Spinal cord (tissue), 4 donors: ENCODE measurements around the gene FCN3. TPM values are rescaled to one million over a fixed set of nuclear protein-coding genes. Genes with fewer than 3 reads are reported as not detected.

Experiments
- polyA plus RNA-seq, 2 donors: library from polyadenylated mRNA; unstranded; fragments of 120-200 nt; gene quantifications; one replicate each; pipeline ENCODE4 v1.2.1, GENCODE V29; 2013; ENCODE audit not compliant: insufficient read length in 2 of 2
- small RNA-seq: library from RNA; depleted of rRNA; stranded (forward); fragments of <200 nt; gene quantifications from one replicate; pipeline ENCODE3, GENCODE V24; 2014; ENCODE audit warnings: low replicate concordance
- total RNA-seq, 2 donors: library from RNA; depleted of rRNA in 1 of 2; stranded (reverse); fragments of 120-200 nt in 1 of 2; fragments of >200 nt in 1 of 2; gene quantifications; one replicate each; pipeline versions ENCODE4 v1.2.3 to v1.2.4, GENCODE V29; 2013 to 2014

FCN3 gene
- total and polyA plus RNA-seq, 4 donors, result 0.27 to 0.44 TPM; not detected in 2

Small RNA genes within 50 kb of the gene (small RNA-seq; reads per million reads assigned to genes)
- 0.10 reads per million for gene RNU6-48P

Other genes starting within 250 kb of the FCN3 start
- gene SLC9A1, start 219.7 kb downstream of the FCN3 start, total RNA-seq, result 1 to 10 TPM; 5.9 to 7.5 TPM
- gene SLC9A1, start 219.7 kb downstream of the FCN3 start, polyA plus RNA-seq, result 10 to 100 TPM; 23.2 to 24.5 TPM
- gene WDTC1, start 140.2 kb downstream of the FCN3 start, total RNA-seq, result 10 to 100 TPM; 22.3 to 22.7 TPM
- gene WDTC1, start 140.2 kb downstream of the FCN3 start, polyA plus RNA-seq, result 10 to 100 TPM; 46.2 to 52.0 TPM
- 10 to 100 TPM; 22.6 to 42.2 TPM for gene TMEM222, start 52.7 kb downstream of the FCN3 start, total RNA-seq
- 10 to 100 TPM; 61.0 to 63.3 TPM for gene TMEM222, start 52.7 kb downstream of the FCN3 start, polyA plus RNA-seq
- gene SYTL1, start 32.8 kb downstream of the FCN3 start, total RNA-seq, result 1 to 10 TPM in 1 of 2 donors, under 1 TPM in 1; 0.59 to 3.6 TPM
- 1 to 10 TPM in 1 of 2 donors, under 1 TPM in 1; 0.67 to 1.3 TPM for gene SYTL1, start 32.8 kb downstream of the FCN3 start, polyA plus RNA-seq
- gene MAP3K6, start 7.9 kb downstream of the FCN3 start, total RNA-seq, result 10 to 100 TPM in 1 of 2 donors, 1 to 10 TPM in 1; 5.8 to 21.7 TPM
- gene MAP3K6, start 7.9 kb downstream of the FCN3 start, polyA plus RNA-seq, result 10 to 100 TPM in 1 of 2 donors, 1 to 10 TPM in 1; 7.3 to 12.9 TPM
- gene CD164L2, start 8.5 kb upstream of the FCN3 start, total RNA-seq, result 1 to 10 TPM in 1 of 2 donors, not detected in 1; 2.8 TPM
- under 1 TPM; 0.15 to 0.29 TPM for gene CD164L2, start 8.5 kb upstream of the FCN3 start, polyA plus RNA-seq
- gene GPR3, start 17.8 kb upstream of the FCN3 start, total RNA-seq, result 1 to 10 TPM in 1 of 2 donors, under 1 TPM in 1; 0.66 to 1.7 TPM
- gene GPR3, start 17.8 kb upstream of the FCN3 start, polyA plus RNA-seq, result 1 to 10 TPM; 3.2 to 3.6 TPM
- gene WASF2, start 115.3 kb upstream of the FCN3 start, total RNA-seq, result 10 to 100 TPM; 24.3 to 32.7 TPM
- 10 to 100 TPM; 76.0 to 76.3 TPM for gene WASF2, start 115.3 kb upstream of the FCN3 start, polyA plus RNA-seq
- gene AHDC1, start 229.3 kb upstream of the FCN3 start, total RNA-seq, result 10 to 100 TPM; 13.2 to 22.8 TPM
- gene AHDC1, start 229.3 kb upstream of the FCN3 start, polyA plus RNA-seq, result 10 to 100 TPM; 63.9 to 68.9 TPM